OCI-LY7 (cell line): ENCODE data around the gene FGF1. TPM values are rescaled to one million over a fixed set of nuclear protein-coding genes. Genes with fewer than 3 reads are reported as not detected.

Source experiments
- BruUV-seq: library from RNA; stranded (reverse); fragments of 400-500 nt; replicated peaks from 2 replicates; lab custom pipeline; 2021; lab: Mats Ljungman, UMichigan
- CTCF ChIA-PET: fragments of 300-600 bp; sonication (Branson Sonifier 250); formaldehyde crosslinking; loops from one replicate; lab custom pipeline; 2022; ENCODE audit warnings: antibody characterized with exemption; ENCODE audit not compliant: unreplicated experiment; lab: Charles Lee
- POLR2A ChIA-PET: fragments of 300-600 bp; sonication (Branson Sonifier 250); formaldehyde crosslinking; loops from one replicate; lab custom pipeline; 2022; ENCODE audit warnings: antibody characterized with exemption; lab: Charles Lee
- DNase-seq: peaks from one replicate; pipeline ENCODE4 v3.0.0-alpha.2; 2015; ENCODE audit warnings: low spot score
- H2AFZ ChIP-seq: fragments of 200-600 bp; sonication (generic), shearing (Covaris generic); 2 replicates; pipeline ENCODE4 v1.6.1; 2014; ENCODE audit warnings: mild to moderate bottlenecking, antibody characterized with exemption, low read length, moderate library complexity
- H3K27ac ChIP-seq: fragments of 200-600 bp; sonication (generic); 2 replicates; pipeline ENCODE4 v1.5.1; 2014; ENCODE audit warnings: mixed run types, low read depth, mild to moderate bottlenecking, moderate library complexity, low read length, inconsistent platforms; ENCODE audit not compliant: poor library complexity, severe bottlenecking
- H3K36me3 ChIP-seq: fragments of 200-600 bp; sonication (generic); 2 replicates; pipeline ENCODE4 v1.6.1; 2014; ENCODE audit warnings: mild to moderate bottlenecking, antibody characterized with exemption, low read length, moderate library complexity, mixed read lengths; ENCODE audit not compliant: insufficient read depth
- H3K4me1 ChIP-seq: fragments of 200-600 bp; sonication (generic); 2 replicates; pipeline ENCODE4 v1.5.1; 2014; ENCODE audit warnings: mild to moderate bottlenecking, low read length; ENCODE audit not compliant: insufficient read depth, poor library complexity, severe bottlenecking
- H3K4me2 ChIP-seq: fragments of 200-600 bp; sonication (generic); 2 replicates; pipeline ENCODE4 v1.6.1; 2014; ENCODE audit warnings: mild to moderate bottlenecking, low read length
- H3K4me3 ChIP-seq: fragments of 200-600 bp; sonication (generic); 2 replicates; pipeline ENCODE4 v1.5.1; 2014; ENCODE audit warnings: mild to moderate bottlenecking, low read depth, low read length; ENCODE audit not compliant: poor library complexity, severe bottlenecking
- H3K79me2 ChIP-seq: fragments of 200-600 bp; sonication (generic); 2 replicates; pipeline ENCODE4 v1.6.1; 2016; ENCODE audit warnings: low read depth, mild to moderate bottlenecking, low read length, moderate library complexity, mixed read lengths; ENCODE audit not compliant: insufficient read depth
- H3K9me2 ChIP-seq: fragments of 200-600 bp; sonication (generic); 2 replicates; pipeline ENCODE4 v1.6.1; 2016; ENCODE audit warnings: mild to moderate bottlenecking, low read length, mixed read lengths; ENCODE audit not compliant: insufficient read depth
- H3K9me3 ChIP-seq: fragments of 200-600 bp; sonication (generic); 2 replicates; pipeline ENCODE4 v1.6.1; 2014; ENCODE audit warnings: mild to moderate bottlenecking, mixed run types, low read length, mixed read lengths
- H4K20me1 ChIP-seq: fragments of 200-600 bp; sonication (generic); 2 replicates; pipeline ENCODE4 v1.6.1; 2014; ENCODE audit warnings: mild to moderate bottlenecking, antibody characterized with exemption, low read length, moderate library complexity, mixed read lengths; ENCODE audit not compliant: insufficient read depth
- EZH2phosphoT487 ChIP-seq: fragments of 200-600 bp; sonication (generic); IDR thresholded peaks from 2 replicates; pipeline ENCODE4 v1.6.1; 2018; ENCODE audit warnings: low read depth, borderline replicate concordance, mild to moderate bottlenecking, mixed run types, antibody characterized with exemption, low read length, moderate library complexity, mixed read lengths
- intact Hi-C: fragments of 100-400 bp; cut with micrococcal nuclease; formaldehyde crosslinking; loops from one replicate; pipeline ENCODE4 v1.10.0; 2022; ENCODE audit not compliant: unreplicated experiment
- total RNA-seq, 2 experiments: library from RNA; depleted of rRNA in 1 of 2; stranded (reverse); fragments of >200 nt in 1 of 2; shearing (Covaris generic) in 1 of 2; gene quantifications; 2 replicates each; pipeline ENCODE4 v1.2.3, GENCODE V29; 2014 to 2022
- TF ChIP-seq, protein P1 (sequence below): fragments of 200-600 bp; sonication (generic); conservative IDR thresholded peaks from 2 replicates; pipeline ENCODE4 v1.5.1; 2014; ENCODE audit warnings: mild to moderate bottlenecking, antibody characterized with exemption, low read length, moderate library complexity, mixed read lengths

Gene FGF1
- total RNA-seq, 2 experiments from 2014 or later: not detected

DNA sequence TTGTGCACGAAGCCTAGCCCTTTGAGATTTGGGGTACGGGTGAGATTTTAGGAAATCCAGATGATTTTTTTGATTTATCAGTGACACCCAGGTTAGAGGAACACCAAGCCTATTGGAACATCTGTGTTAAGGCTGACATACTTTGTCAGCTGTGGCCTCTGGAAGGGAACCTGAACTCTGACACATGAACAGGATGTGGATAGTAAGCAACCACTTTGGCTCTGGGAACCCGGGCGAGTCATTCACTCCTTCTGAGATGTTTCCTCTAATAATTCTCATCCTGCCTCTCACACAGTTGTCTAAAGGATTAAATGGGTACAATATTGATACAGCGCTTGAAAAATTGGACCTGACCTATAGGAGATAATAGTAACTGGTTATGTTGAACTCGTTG, 67.8 kb downstream of the FGF1 start:
- Histone ChIP-seq H3K27ac (no peak overlapping the region), H3K79me2 (no peaks in the 10 kb centered on the region), H4K20me1 (no peaks in the 10 kb centered on the region), H3K9me3 (no peaks in the 10 kb centered on the region), H3K9me2 (no peaks in the 10 kb centered on the region), H3K36me3 (no peaks in the 10 kb centered on the region), H3K4me2 (no peak overlapping the region), H3K4me3 (no peak overlapping the region), H2AFZ (no peak overlapping the region), H3K4me1 (no peaks in the 10 kb centered on the region)
- POLR2A ChIA-PET: interaction anchor here (0.6 kb wide), 1 partner anchor 210 kb away, joined by 3 read pairs; no protein-coding TSS in a partner anchor
- DNase-seq: no peak
- no TSS peak for BruUV-seq
- TF ChIP-seq, protein P1, sequence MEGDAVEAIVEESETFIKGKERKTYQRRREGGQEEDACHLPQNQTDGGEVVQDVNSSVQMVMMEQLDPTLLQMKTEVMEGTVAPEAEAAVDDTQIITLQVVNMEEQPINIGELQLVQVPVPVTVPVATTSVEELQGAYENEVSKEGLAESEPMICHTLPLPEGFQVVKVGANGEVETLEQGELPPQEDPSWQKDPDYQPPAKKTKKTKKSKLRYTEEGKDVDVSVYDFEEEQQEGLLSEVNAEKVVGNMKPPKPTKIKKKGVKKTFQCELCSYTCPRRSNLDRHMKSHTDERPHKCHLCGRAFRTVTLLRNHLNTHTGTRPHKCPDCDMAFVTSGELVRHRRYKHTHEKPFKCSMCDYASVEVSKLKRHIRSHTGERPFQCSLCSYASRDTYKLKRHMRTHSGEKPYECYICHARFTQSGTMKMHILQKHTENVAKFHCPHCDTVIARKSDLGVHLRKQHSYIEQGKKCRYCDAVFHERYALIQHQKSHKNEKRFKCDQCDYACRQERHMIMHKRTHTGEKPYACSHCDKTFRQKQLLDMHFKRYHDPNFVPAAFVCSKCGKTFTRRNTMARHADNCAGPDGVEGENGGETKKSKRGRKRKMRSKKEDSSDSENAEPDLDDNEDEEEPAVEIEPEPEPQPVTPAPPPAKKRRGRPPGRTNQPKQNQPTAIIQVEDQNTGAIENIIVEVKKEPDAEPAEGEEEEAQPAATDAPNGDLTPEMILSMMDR: no peak
- no peak for TF ChIP-seq EZH2phosphoT487
- CTCF ChIA-PET: no interaction called here
- intact Hi-C loops: no loop called here

DNA sequence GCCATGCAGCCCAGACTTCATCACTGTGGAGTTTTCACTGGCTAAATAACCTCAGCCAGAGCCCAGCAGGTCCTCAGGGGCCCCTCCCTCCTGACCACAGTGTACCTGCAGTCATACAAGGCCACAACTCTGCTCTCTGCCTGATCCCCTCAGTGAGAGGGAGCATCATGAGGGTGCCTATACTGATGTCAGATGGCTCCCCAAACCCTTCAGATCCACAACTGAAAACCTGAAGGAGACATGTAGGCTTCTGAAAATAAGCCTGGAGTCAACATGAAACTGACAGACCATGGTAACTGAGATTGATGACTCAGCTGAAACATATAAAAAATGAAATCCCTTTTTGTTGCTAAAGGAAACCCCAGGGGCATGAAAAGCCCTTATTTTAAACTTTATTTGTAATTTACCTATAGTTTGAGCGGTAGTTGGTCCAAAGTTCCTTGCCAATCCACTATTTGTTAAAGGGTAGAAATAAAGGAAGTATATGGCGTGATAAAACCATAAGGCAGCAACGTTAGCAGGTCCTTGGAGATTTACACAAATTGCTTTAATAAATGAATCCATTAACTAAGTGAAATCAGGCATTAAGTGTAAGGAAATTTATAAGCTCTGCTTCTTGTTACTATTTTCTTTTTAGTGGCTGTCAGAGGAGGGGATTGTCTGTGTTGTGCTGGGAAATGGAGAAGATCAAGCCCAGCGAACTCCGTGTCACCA, 68.3 kb downstream of the FGF1 start:
- Histone ChIP-seq H3K27ac (no peak overlapping the region), H2AFZ (no peak overlapping the region), H3K9me3 (no peaks in the 10 kb centered on the region), H3K9me2 (no peaks in the 10 kb centered on the region), H3K36me3 (no peaks in the 10 kb centered on the region), H3K4me2 (no peak overlapping the region), H3K79me2 (no peaks in the 10 kb centered on the region), H3K4me1 (no peaks in the 10 kb centered on the region), H3K4me3 (no peak overlapping the region), H4K20me1 (no peaks in the 10 kb centered on the region)
- CTCF ChIA-PET: no interaction called here
- TF ChIP-seq, protein P1: no peak
- no peak for TF ChIP-seq EZH2phosphoT487
- BruUV-seq: no TSS peak
- POLR2A ChIA-PET: no interaction called here
- no peak for DNase-seq
- intact Hi-C loops: no loop called here

DNA sequence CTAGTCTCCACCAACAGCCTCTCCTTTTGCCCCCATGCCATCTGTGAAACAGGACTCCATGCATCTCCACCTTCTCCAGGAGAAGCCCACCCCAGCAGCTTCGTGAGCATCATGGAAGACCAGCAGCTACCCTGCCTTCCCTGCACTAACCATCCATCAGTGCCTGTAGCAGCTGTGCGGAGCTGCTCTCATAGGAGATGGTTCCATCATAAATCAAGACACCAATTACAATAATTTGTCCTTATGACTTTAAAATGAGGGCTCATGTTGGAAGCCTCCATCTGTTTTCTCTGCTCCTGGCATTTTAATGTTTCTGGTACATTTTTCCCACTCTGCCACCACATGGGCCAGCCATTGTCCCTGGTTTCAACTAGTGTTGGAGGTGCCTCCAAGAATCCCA, 69.9 kb downstream of the FGF1 start:
- no TSS peak for BruUV-seq
- H4K20me1 ChIP-seq: no peaks in the 10 kb centered on the region
- H2AFZ ChIP-seq: no peak overlapping the region
- H3K4me1 ChIP-seq: no peaks in the 10 kb centered on the region
- no peaks in the 10 kb centered on the region for H3K9me2 ChIP-seq
- H3K9me3 ChIP-seq: no peaks in the 10 kb centered on the region
- no peak overlapping the region for H3K4me3 ChIP-seq
- H3K79me2 ChIP-seq: no peaks in the 10 kb centered on the region
- no peaks in the 10 kb centered on the region for H3K36me3 ChIP-seq
- DNase-seq: no peak
- TF ChIP-seq EZH2phosphoT487: no peak
- TF ChIP-seq, protein P1: no peak
- H3K27ac ChIP-seq: no peak overlapping the region
- ChIA-PET POLR2A (interaction anchor here (0.8 kb wide), 1 partner anchor 39 kb away, joined by 3 read pairs; no protein-coding TSS in a partner anchor), CTCF (no interaction called here)
- intact Hi-C loops: no loop called here
- no peak overlapping the region for H3K4me2 ChIP-seq
